GM19372 (cell line): Measurements from ENCODE around the gene ERC2.

Experiments
- ATAC-seq: cut with Tn5 transposase; IDR thresholded peaks from one replicate; pipeline ENCODE4 v1.9.1; 2021; ENCODE audit warnings: mild to moderate bottlenecking, low read depth, moderate library complexity; ENCODE audit not compliant: unreplicated experiment

ERC2 gene

GRCh38 chr3:56370991-56371775, 97.1 kb downstream of the ERC2 start:
- ATAC-seq, result no peak

- ATAC-seq, result no peak
These were observed 98.4 kb downstream of the ERC2 start for GRCh38 chr3:56369914-56370313.

GRCh38 chr3:56368846-56369245, 99.4 kb downstream of the ERC2 start:
- ATAC-seq, result no peak

GRCh38 chr3:56366641-56367162, 101.6 kb downstream of the ERC2 start:
- no peak for ATAC-seq

- ATAC-seq, result no peak
These were observed 102.2 kb downstream of the ERC2 start for GRCh38 chr3:56365905-56366640.

GRCh38 chr3:56364665-56365064, 103.6 kb downstream of the ERC2 start:
- no peak for ATAC-seq

- no peak for ATAC-seq
These were observed 104.5 kb downstream of the ERC2 start for GRCh38 chr3:56363720-56364119.

- ATAC-seq, result no peak
These were observed 106.5 kb downstream of the ERC2 start for GRCh38 chr3:56361731-56362130.

- ATAC-seq, result no peak
These were observed 111.0 kb downstream of the ERC2 start for GRCh38 chr3:56357266-56357665.

- ATAC-seq, result no peak
These were observed 111.5 kb downstream of the ERC2 start for GRCh38 chr3:56356808-56357207.

- no peak for ATAC-seq
These were observed 112.6 kb downstream of the ERC2 start for GRCh38 chr3:56355570-56356185.

GRCh38 chr3:56351537-56351936, 116.7 kb downstream of the ERC2 start:
- no peak for ATAC-seq

GRCh38 chr3:56347219-56347871, 120.9 kb downstream of the ERC2 start:
- no peak for ATAC-seq

- no peak for ATAC-seq
These were observed 125.8 kb downstream of the ERC2 start for GRCh38 chr3:56342475-56342874.

- ATAC-seq, result no peak
These were observed 128.6 kb downstream of the ERC2 start for GRCh38 chr3:56339671-56340070.

- no peak for ATAC-seq
These were observed 129.0 kb downstream of the ERC2 start for GRCh38 chr3:56339244-56339643.

- ATAC-seq, result no peak
These were observed 132.2 kb downstream of the ERC2 start for GRCh38 chr3:56336023-56336422.

- no peak for ATAC-seq
These were observed 143.8 kb downstream of the ERC2 start for GRCh38 chr3:56324473-56324872.

GRCh38 chr3:56323986-56324420, 144.3 kb downstream of the ERC2 start:
- no peak for ATAC-seq

- no peak for ATAC-seq
These were observed 145.4 kb downstream of the ERC2 start for GRCh38 chr3:56322862-56323261.

- no peak for ATAC-seq
These were observed 146.4 kb downstream of the ERC2 start for GRCh38 chr3:56321892-56322291.
